Measurements from ENCODE around the gene NELFA.

The NELFA gene

GRCh38 chr4:1985780-1986577, 22.8 kb downstream of the NELFA start:
- Histone ChIP-seq H3K27ac (no peak overlapping the region; the same call in 1 of the 2 replicates), H3K4me3 (ENCODE audit: low read depth, low read length) (no peak overlapping the region), H3K27me3 (ENCODE audit: insufficient read depth, low read depth, severe bottlenecking) (no peaks in the 10 kb centered on the region), H3K9me3 (ENCODE audit: severe bottlenecking) (no peaks in the 10 kb centered on the region), H3K36me3 (peaks cover 100% of the 10 kb centered on the region)
- TF ChIP-seq, protein P1, sequence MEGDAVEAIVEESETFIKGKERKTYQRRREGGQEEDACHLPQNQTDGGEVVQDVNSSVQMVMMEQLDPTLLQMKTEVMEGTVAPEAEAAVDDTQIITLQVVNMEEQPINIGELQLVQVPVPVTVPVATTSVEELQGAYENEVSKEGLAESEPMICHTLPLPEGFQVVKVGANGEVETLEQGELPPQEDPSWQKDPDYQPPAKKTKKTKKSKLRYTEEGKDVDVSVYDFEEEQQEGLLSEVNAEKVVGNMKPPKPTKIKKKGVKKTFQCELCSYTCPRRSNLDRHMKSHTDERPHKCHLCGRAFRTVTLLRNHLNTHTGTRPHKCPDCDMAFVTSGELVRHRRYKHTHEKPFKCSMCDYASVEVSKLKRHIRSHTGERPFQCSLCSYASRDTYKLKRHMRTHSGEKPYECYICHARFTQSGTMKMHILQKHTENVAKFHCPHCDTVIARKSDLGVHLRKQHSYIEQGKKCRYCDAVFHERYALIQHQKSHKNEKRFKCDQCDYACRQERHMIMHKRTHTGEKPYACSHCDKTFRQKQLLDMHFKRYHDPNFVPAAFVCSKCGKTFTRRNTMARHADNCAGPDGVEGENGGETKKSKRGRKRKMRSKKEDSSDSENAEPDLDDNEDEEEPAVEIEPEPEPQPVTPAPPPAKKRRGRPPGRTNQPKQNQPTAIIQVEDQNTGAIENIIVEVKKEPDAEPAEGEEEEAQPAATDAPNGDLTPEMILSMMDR (IDR thresholded peaks at IDR 0.05; ENCODE audit: low read depth, low read length) = no peak
- DNase-seq = no peak

GRCh38 chr4:1985294-1985693, 23.5 kb downstream of the NELFA start:
- DNase-seq = peak; percentile 42
- H3K9me3 ChIP-seq (ENCODE audit: severe bottlenecking) = no peaks in the 10 kb centered on the region
- H3K27ac ChIP-seq = no peak overlapping the region; the same call in 1 of the 2 replicates
- peaks cover 100% of the 10 kb centered on the region for H3K36me3 ChIP-seq
- no peak overlapping the region for H3K4me3 ChIP-seq (ENCODE audit: low read depth, low read length)
- H3K27me3 ChIP-seq (ENCODE audit: insufficient read depth, low read depth, severe bottlenecking) = no peaks in the 10 kb centered on the region
- TF ChIP-seq, protein P1 (IDR thresholded peaks at IDR 0.05; ENCODE audit: low read depth, low read length) = no peak

DNA sequence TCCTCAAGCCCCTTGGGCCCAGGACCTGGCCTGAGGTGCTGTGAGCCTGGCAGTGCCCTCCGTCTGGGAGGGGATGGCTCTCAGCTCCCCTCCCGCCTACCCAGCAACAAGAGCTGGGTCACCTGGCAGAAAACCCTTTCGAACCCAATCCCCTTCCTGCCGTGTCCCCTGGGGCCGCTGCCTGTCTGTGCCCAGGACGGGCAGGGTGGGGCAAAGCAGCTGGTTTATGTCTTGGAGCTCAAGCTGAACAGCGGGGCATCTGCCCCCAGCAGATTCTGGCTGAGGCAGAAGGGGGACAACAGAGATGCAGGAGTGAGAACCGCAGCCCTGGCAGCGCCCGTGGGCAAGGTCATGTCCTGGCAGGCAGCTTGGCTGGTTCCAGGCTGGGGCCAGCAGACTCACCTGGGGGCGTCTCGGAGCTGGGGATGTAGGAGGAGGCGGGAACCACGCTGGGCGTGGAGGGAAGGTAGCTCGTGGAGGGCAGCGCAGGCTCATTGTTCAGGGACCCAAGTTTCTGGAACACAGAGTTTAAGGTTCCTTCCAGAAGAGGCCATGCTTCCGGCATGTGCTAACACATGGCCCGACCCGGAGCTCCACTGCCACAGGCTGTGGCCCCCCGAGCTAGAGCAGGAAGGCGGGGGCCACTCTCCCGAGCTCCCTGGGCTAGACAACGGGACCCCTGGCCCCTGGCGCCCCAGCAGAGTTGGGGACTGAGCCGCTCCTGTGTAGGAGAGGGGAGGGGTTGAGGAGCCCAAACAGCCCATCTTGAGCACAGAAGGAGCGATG, 24.2 kb downstream of the NELFA start:
- H3K27me3 ChIP-seq (ENCODE audit: insufficient read depth, low read depth, severe bottlenecking) = no peaks in the 10 kb centered on the region
- TF ChIP-seq, protein P1 (IDR thresholded peaks at IDR 0.05; ENCODE audit: low read depth, low read length) = no peak
- H3K36me3 ChIP-seq = peaks cover 100% of the 10 kb centered on the region
- no peak overlapping the region for H3K4me3 ChIP-seq (ENCODE audit: low read depth, low read length)
- no peak overlapping the region; the same call in 1 of the 2 replicates for H3K27ac ChIP-seq
- H3K9me3 ChIP-seq (ENCODE audit: severe bottlenecking) = no peaks in the 10 kb centered on the region
- DNase-seq = no peak

- Histone ChIP-seq H3K27ac (no peak overlapping the region), H3K9me3 (ENCODE audit: severe bottlenecking) (no peaks in the 10 kb centered on the region)
These were observed 24.8 kb downstream of the NELFA start for GRCh38 chr4:1983846-1984405.

DNA sequence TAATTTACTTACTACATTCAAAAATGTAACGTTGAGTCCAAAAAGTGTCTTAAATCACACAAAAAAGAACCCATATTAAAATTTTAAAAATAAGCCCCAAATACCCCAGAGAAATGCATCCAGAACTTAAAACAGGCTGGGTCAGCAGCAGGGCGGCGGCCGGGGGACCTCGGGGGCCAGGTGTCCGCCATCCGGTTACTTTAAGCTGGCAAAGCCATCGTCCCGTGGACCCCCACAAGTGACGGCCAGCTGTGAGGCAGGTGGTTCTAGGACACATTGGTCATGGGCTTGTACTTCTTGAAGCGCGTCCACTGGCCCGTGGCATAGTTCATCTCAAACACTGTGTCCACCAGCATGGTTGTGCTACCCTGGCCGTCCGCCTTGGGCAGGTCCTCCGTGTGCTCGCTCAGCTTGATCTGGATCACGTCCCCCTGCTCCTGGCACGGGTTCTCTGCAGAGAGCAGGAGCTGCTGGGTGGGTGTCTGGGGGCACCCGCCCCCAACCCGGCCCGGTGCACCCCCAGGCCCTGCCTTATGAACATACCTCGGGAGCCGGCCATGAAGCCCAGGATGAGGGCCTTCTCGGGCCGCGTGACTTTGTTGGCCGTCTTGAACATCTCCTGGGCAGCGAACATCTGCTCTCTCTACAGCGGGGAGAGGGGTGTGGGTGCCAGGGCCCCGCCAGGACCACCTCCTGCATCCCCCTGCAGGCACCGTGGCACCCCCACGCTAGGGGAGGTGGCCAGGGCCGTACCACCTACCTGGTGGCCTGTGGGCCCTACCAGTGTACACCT, 25.5 kb downstream of the NELFA start:
- DNase-seq = no peak
- Histone ChIP-seq H3K27me3 (ENCODE audit: insufficient read depth, low read depth, severe bottlenecking) (no peaks in the 10 kb centered on the region), H3K27ac (no peak overlapping the region), H3K9me3 (ENCODE audit: severe bottlenecking) (no peaks in the 10 kb centered on the region), H3K4me3 (ENCODE audit: low read depth, low read length) (no peak overlapping the region), H3K36me3 (peaks cover 100% of the 10 kb centered on the region)
- TF ChIP-seq, protein P1 (IDR thresholded peaks at IDR 0.05; ENCODE audit: low read depth, low read length) = no peak

More at GRCh38 chr4:1983846-1984405, 24.8 kb downstream of the NELFA start:
- peaks cover 100% of the 10 kb centered on the region for H3K36me3 ChIP-seq
- TF ChIP-seq, protein P1 (IDR thresholded peaks at IDR 0.05; ENCODE audit: low read depth, low read length) = no peak
- no peaks in the 10 kb centered on the region for H3K27me3 ChIP-seq (ENCODE audit: insufficient read depth, low read depth, severe bottlenecking)
- no peak overlapping the region for H3K4me3 ChIP-seq (ENCODE audit: low read depth, low read length)
- DNase-seq = no peak
